Breast epithelium (tissue), 3 donors: Measurements from ENCODE around the gene ATP10B.

Source experiments
- CTCF ChIP-seq, 3 donors: fragments of 450-650 bp; IDR thresholded peaks; one replicate each; pipeline ENCODE4 v1.5.1; 2016 to 2017; ENCODE audit warnings: antibody characterized with exemption in 3 of 3, mild to moderate bottlenecking in 3 of 3, moderate library complexity in 3 of 3
- POLR2A ChIP-seq: fragments of 450-650 bp; IDR thresholded peaks from one replicate; pipeline ENCODE4 v1.6.1; 2016; ENCODE audit warnings: antibody characterized with exemption, mild to moderate bottlenecking, moderate library complexity

GRCh38 chr5:160750938-160751657 is 100.9 kb downstream of the ATP10B start:
- no peak for TF ChIP-seq POLR2A
- TF ChIP-seq CTCF (IDR thresholded peaks at IDR 0.05): no peak
